Inferior parietal cortex (tissue), 1 donor: Measurements from ENCODE around the gene NAP1L4.
A peak's percentile ranks its signal among the peaks of the same experiment; 100 is the strongest.
"Not testable (repeated sequence)": the region's sequence is repeated elsewhere in the genome, so short reads cannot be mapped to it uniquely, and the experiment has no call there.

ENCODE experiments used
- DNase-seq: peaks from one replicate; pipeline ENCODE4 v3.0.0-alpha.2; 2016; ENCODE audit errors: extremely low spot score

Gene NAP1L4

GRCh38 chr11:2960139-2960538 lies 32.0 kb downstream of the NAP1L4 start:
- no peak for DNase-seq

- DNase-seq = no peak
Measured at GRCh38 chr11:2958251-2958650, 33.9 kb downstream of the NAP1L4 start.

GRCh38 chr11:2955906-2956476 lies 36.1 kb downstream of the NAP1L4 start:
- no peak for DNase-seq

GRCh38 chr11:2954263-2954662 lies 37.9 kb downstream of the NAP1L4 start:
- DNase-seq = no peak

GRCh38 chr11:2952290-2952689 lies 39.8 kb downstream of the NAP1L4 start:
- DNase-seq = no peak

GRCh38 chr11:2951231-2952110 lies 40.7 kb downstream of the NAP1L4 start:
- no peak for DNase-seq

GRCh38 chr11:2950825-2951224 lies 41.3 kb downstream of the NAP1L4 start:
- DNase-seq = no peak

GRCh38 chr11:2949920-2950319 lies 42.2 kb downstream of the NAP1L4 start:
- DNase-seq = no peak

- no peak for DNase-seq
Measured at GRCh38 chr11:2947744-2948143, 44.4 kb downstream of the NAP1L4 start.

GRCh38 chr11:2945757-2946287 lies 46.3 kb downstream of the NAP1L4 start:
- no peak for DNase-seq

- DNase-seq = peak; percentile 82
Measured at GRCh38 chr11:2945031-2945756, 46.9 kb downstream of the NAP1L4 start.

- no peak for DNase-seq
Measured at GRCh38 chr11:2944530-2944929, 47.6 kb downstream of the NAP1L4 start.

- no peak for DNase-seq
Measured at GRCh38 chr11:2943711-2944118, 48.4 kb downstream of the NAP1L4 start.

- no peak for DNase-seq
Measured at GRCh38 chr11:2942872-2943710, 49.0 kb downstream of the NAP1L4 start.

- DNase-seq = no peak
Measured at GRCh38 chr11:2942447-2942846, 49.7 kb downstream of the NAP1L4 start.

- no peak for DNase-seq
Measured at GRCh38 chr11:2940921-2941821, 51.0 kb downstream of the NAP1L4 start.

GRCh38 chr11:2940147-2940920 lies 51.8 kb downstream of the NAP1L4 start:
- no peak for DNase-seq

GRCh38 chr11:2938458-2939418 lies 53.4 kb downstream of the NAP1L4 start:
- DNase-seq = not testable (repeated sequence)
